HG03520 (cell line): Measurements from ENCODE around the gene MTERF4.
"Not testable (repeated sequence)": the region's sequence is repeated elsewhere in the genome, so short reads cannot be mapped to it uniquely, and the experiment has no call there.

ENCODE experiments used
- ATAC-seq: cut with Tn5 transposase; IDR thresholded peaks from one replicate; pipeline ENCODE4 v1.9.1; 2021; ENCODE audit warnings: mild to moderate bottlenecking, moderate library complexity; ENCODE audit not compliant: unreplicated experiment

MTERF4 gene

GRCh38 chr2:241112592-241112991, 10.5 kb upstream of the MTERF4 start:
- ATAC-seq: no peak

DNA sequence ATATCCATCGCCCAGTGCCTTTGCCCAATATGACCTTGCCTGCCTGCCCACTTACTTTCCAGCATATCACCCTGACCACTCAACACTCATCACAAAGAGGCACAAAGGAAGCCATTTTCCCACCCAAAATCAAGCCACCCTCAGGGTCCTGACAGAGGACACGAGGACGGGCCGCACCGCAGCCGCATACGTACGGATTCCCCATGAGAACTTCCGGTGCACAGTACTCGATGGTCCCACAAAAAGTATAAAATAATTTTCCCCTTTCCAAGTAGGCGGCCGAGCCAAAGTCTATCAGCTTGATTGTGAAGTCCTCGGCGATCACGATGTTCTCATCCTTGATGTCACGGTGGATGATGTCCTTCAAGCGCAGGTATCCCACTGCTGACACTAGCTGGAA, 10.0 kb upstream of the MTERF4 start:
- no peak for ATAC-seq

- no peak for ATAC-seq
These were observed 9.3 kb upstream of the MTERF4 start for GRCh38 chr2:241111440-241111805.

- ATAC-seq: no peak
These were observed 8.7 kb upstream of the MTERF4 start for GRCh38 chr2:241110607-241111439.

DNA sequence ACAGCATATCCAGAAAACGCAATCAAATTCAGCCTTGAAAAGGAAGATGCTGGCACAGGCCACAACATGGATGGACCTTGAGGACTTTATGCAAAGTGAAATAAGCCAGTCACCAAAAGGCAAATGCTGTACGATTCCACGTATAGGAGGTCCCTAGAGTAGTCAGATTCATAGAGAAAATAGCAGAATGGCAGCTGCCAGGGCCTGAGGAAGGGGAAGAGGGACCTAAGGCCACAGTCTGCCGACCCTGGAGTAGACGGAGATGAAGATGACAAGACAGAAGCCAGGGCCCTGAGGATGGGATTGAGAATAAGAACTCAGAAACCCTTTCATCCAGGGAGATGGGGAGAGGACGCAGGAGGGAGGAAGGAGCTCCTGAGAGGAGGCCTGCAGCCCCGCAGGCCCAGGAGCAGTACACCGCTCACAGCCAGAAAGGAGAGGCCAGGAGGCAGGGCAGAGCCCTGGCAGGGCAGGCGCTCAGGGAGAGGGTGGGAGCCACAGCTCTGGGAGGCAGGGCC, 8.1 kb upstream of the MTERF4 start:
- no peak for ATAC-seq

GRCh38 chr2:241109210-241110088, 7.4 kb upstream of the MTERF4 start:
- no peak for ATAC-seq

- no peak for ATAC-seq
These were observed 6.5 kb upstream of the MTERF4 start for GRCh38 chr2:241108271-241109209.

GRCh38 chr2:241107031-241107783, 5.1 kb upstream of the MTERF4 start:
- ATAC-seq: no peak

- ATAC-seq: no peak
These were observed 3.6 kb upstream of the MTERF4 start for GRCh38 chr2:241105641-241106040.

- ATAC-seq: not testable (repeated sequence)
These were observed 2.5 kb upstream of the MTERF4 start for GRCh38 chr2:241104611-241105010.

DNA sequence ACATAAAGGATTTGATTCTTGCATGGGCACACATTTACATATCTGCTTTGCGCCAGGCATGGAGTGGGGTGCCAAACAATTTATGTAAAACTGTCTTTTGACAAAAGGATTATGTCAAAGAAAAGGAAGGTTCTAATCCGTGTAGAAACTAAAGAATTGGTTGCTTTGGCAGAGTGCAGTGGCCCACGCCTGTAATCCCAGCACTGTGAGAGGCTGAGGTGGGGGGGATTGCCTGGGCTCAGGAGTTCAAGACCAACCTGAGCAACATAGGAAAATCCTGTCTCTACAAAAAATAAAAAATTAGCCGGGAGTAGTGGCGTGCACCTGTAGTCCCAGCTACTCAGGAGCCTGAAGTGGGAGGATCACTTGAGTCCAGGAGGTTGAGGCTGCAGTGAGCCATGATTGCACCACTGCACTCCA, 1.1 kb upstream of the MTERF4 start:
- no peak for ATAC-seq

DNA sequence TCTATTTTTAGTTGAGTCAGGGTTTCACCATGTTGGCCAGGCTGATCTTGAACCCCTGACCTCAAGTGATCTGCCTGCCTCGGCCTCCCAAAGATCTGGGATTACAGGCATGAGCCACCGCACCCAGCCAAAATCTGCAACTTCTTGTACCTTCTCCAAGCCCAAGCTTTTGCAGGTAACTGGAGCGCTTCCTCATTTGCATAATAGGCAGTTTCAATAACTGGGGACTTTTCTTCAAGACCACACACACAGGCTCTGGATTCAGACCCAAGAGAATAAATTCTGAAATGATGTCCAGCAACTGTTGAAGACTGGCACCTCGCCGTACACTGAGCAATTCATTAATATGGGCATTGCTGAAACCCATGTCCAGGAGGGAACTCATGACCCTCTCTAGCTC, 2.8 kb downstream of the MTERF4 start:
- no peak for ATAC-seq

- ATAC-seq: peak; percentile 47
These were observed 5.1 kb downstream of the MTERF4 start for GRCh38 chr2:241096979-241097378.

DNA sequence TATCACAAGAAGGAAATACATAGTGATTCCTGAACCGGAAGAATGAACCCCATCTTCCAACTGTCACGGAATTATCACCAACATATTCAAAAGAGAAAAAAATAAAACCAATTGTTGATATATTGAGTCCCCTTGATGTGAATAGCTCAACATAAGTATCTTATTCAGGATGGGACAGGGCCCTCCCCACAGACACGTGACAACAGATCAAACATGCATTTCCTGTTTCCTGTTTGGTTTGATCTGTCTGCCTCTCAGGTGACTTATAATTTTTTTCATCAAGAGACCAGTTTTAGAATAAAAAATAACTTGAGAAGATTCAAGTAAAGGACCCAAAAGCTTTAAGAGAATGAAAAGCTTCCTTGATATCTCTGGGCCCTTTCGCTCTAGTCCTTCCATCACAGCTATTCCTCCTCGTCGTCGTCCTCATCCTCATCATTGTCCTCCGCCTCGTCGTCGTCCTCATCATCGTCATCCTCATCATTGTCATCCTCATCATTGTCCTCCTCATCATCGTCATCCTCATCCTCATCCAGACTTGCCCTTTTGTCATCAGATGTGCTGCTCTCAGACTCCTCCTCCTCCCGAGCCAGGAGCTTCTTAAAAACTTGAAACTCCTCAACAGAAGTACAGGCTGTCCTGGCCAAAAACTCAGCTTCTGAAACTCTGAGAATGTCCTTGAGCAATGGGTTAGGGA, 6.3 kb downstream of the MTERF4 start:
- ATAC-seq: no peak

- no peak for ATAC-seq
These were observed 7.1 kb downstream of the MTERF4 start for GRCh38 chr2:241094924-241095420.

DNA sequence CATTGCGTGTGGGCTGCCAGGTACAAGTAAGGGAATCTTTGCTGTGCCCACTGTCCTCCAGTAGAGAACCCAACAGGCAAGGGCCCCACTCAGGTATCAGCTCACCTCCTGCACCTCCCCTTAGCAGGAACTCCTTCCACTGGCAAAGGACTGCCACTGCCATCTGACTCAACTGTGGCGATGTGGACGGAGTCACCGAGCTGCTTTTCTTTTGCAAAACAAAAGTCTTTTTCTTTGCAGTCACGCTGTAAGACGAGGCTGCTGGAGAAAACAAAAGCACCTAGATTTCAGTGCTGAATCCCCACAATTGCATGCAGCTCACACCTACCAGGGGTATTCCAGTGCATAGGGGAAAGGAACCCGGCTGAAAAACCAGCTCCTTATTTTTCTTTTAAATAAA, 7.9 kb downstream of the MTERF4 start:
- no peak for ATAC-seq

DNA sequence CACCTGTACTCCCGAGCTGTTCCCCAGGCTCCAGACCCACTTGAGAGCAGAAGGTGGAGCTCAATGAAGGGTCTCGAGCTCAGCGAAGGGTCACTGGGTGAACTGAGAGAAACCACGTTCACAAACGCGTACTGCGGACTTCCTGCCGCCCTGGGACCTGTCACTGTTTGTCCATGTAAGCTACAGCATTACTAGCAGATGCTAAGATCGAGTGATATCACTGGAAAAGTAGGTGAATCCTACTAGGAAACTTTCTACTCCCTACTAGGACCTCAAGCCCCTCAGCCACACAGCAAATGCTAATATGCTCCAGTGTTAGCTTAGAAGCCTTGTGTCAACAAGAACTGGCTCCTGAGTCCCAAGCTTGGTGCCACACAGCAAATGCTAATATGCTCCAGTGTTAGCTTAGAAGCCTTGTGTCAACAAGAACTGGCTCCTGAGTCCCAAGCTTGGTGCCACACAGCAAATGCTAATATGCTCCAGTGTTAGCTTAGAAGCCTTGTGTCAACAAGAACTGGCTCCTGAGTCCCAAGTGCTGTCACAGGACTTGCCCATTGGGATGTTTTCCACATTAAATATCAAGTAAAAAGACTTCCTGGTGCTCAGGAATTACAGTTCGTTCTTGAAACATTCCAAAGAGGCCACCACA, 8.8 kb downstream of the MTERF4 start:
- ATAC-seq: not testable (repeated sequence)

DNA sequence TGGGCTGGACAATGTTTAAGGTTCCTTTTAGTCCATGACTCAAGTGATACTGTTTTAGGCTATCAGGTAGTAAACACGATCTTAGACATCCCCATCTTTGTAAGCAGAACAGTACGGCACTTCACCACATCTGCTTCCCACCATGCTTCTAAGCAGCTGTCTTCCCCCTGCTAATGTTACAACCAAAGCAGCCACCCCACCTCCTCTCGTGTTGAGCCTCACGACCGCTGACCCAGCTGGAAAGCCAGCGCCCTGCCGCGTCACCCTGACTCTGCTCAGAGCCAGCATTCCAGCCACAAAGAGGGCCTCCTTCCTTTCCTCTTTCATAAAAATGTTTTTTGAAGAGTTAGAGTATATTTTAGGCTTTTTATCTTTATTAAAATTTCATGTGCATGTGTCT, 9.4 kb downstream of the MTERF4 start:
- no peak for ATAC-seq
